HepG2 (cell line): ENCODE measurements around the gene POLR1D. TPM values are rescaled to one million over a fixed set of nuclear protein-coding genes. Genes with fewer than 3 reads are reported as not detected.

ENCODE experiments used
- BHLHE40 ChIP-seq: IDR thresholded peaks from 2 replicates; pipeline ENCODE4 v1.6.1; 2011; ENCODE audit warnings: low read length, improper control_type of control experiment
- ELF1 ChIP-seq: sonication (generic); formaldehyde crosslinking; IDR thresholded peaks from 2 replicates; pipeline ENCODE4 v1.4.0; 2020; ENCODE audit warnings: missing genetic modification reagents
- GATAD1 ChIP-seq: IDR thresholded peaks from 2 replicates; pipeline ENCODE4 v1.6.1; 2016; ENCODE audit warnings: missing genetic modification reagents, missing compliant biosample characterization
- HIVEP1 ChIP-seq: sonication (generic); formaldehyde crosslinking; IDR thresholded peaks from 2 replicates; pipeline ENCODE4 v1.4.0; 2020; ENCODE audit warnings: mild to moderate bottlenecking, missing genetic modification reagents
- HNRNPLL ChIP-seq: fragments of 200-400 bp; formaldehyde crosslinking; IDR thresholded peaks from 2 replicates; pipeline ENCODE4 v1.6.1; 2017; ENCODE audit warnings: mild to moderate bottlenecking, low read depth, low read length; ENCODE audit not compliant: poor library complexity, severe bottlenecking
- IKZF4 ChIP-seq: sonication (generic); formaldehyde crosslinking; IDR thresholded peaks from 2 replicates; pipeline ENCODE4 v1.5.1; 2020; ENCODE audit warnings: borderline replicate concordance, mild to moderate bottlenecking, low read depth, missing genetic modification reagents; ENCODE audit errors: not compliant biosample characterization
- KLF15 ChIP-seq: sonication (generic); formaldehyde crosslinking; IDR thresholded peaks from 2 replicates; pipeline ENCODE4 v1.8.1; 2023; ENCODE audit warnings: borderline replicate concordance, mild to moderate bottlenecking, inconsistent platforms, missing genetic modification reagents, mixed read lengths
- MAFF ChIP-seq: IDR thresholded peaks from 2 replicates; pipeline ENCODE4 v1.6.1; 2011; ENCODE audit warnings: low read depth, low read length, improper control_type of control experiment
- NFKBIZ ChIP-seq: IDR thresholded peaks from 2 replicates; pipeline ENCODE4 v1.6.1; 2018; ENCODE audit warnings: missing genetic modification reagents, missing compliant biosample characterization
- SUZ12 ChIP-seq: fragments of 150-350 bp; IDR thresholded peaks from 2 replicates; pipeline ENCODE4 v1.6.1; 2014; ENCODE audit warnings: low read depth, low read length
- ZBTB38 ChIP-seq: sonication (generic); formaldehyde crosslinking; IDR thresholded peaks from 2 replicates; pipeline ENCODE4 v1.5.1; 2020; ENCODE audit warnings: mild to moderate bottlenecking, missing genetic modification reagents
- ZBTB46 ChIP-seq: sonication (generic); formaldehyde crosslinking; IDR thresholded peaks from 2 replicates; pipeline ENCODE4 v1.4.0; 2020; ENCODE audit warnings: mild to moderate bottlenecking, missing genetic modification reagents, borderline replicate concordance
- ZEB1 ChIP-seq: IDR thresholded peaks from 2 replicates; pipeline ENCODE4 v1.6.1; 2012; ENCODE audit warnings: mild to moderate bottlenecking, low read depth, inconsistent platforms; ENCODE audit not compliant: insufficient replicate concordance
- ZNF234 ChIP-seq: sonication (generic); formaldehyde crosslinking; conservative IDR thresholded peaks from 2 replicates; pipeline ENCODE4 v1.5.1; 2020; ENCODE audit warnings: mild to moderate bottlenecking, missing genetic modification reagents
- ZNF280D ChIP-seq: sonication (generic); formaldehyde crosslinking; IDR thresholded peaks from 2 replicates; pipeline ENCODE4 v1.5.1; 2020; ENCODE audit warnings: mild to moderate bottlenecking, missing genetic modification reagents
- ZNF333 ChIP-seq: sonication (generic); formaldehyde crosslinking; IDR thresholded peaks from 2 replicates; pipeline ENCODE4 v1.4.0; 2020; ENCODE audit warnings: mild to moderate bottlenecking, missing genetic modification reagents, borderline replicate concordance
- ZNF557 ChIP-seq: sonication (generic); formaldehyde crosslinking; IDR thresholded peaks from 2 replicates; pipeline ENCODE4 v1.4.0; 2020; ENCODE audit warnings: missing genetic modification reagents
- ZSCAN25 ChIP-seq: sonication (generic); formaldehyde crosslinking; IDR thresholded peaks from 2 replicates; pipeline ENCODE4 v1.8.0; 2022; ENCODE audit warnings: mild to moderate bottlenecking, missing genetic modification reagents
- polyA plus RNA-seq, 8 experiments: library from polyadenylated mRNA; depleted of rRNA in 3 of 8; stranded (reverse) in 7 of 8; unstranded in 1 of 8; fragments of >200 nt; fragmentation: Illumina TruSeq in 4 of 8; extraction: Trizol in 4 of 8; gene quantifications; 2 replicates each; pipeline versions ENCODE4 v1.2.1 to v1.2.3, GENCODE V29; 2011 to 2016; ENCODE audit warnings: low read depth in 4 of 8, missing spikeins in 1 of 8, mixed read lengths in 1 of 8; ENCODE audit not compliant: insufficient read depth in 1 of 8
- total RNA-seq, 5 experiments: library from RNA; depleted of rRNA; stranded (reverse); fragments of >200 nt; fragmentation: Illumina TruSeq; extraction: Trizol; gene quantifications; 2 replicates each; pipeline ENCODE4 v1.2.3, GENCODE V29; 2016; ENCODE audit warnings: low read depth in 1 of 5
- TF ChIP-seq, protein P1 (sequence below): sonication (generic); formaldehyde crosslinking; IDR thresholded peaks from 2 replicates; pipeline ENCODE4 v1.4.0; 2020; ENCODE audit warnings: missing genetic modification reagents
- TF ChIP-seq, protein P2 (sequence below): IDR thresholded peaks from 2 replicates; pipeline ENCODE4 v1.6.1; 2018; ENCODE audit warnings: missing genetic modification reagents, mild to moderate bottlenecking, missing compliant biosample characterization

POLR1D gene
- total and polyA plus RNA-seq, 2 of the 13 experiments (the other 11 are each of a cell fraction or from before 2014, with no cell fraction given): 183 to 490 TPM

DNA sequence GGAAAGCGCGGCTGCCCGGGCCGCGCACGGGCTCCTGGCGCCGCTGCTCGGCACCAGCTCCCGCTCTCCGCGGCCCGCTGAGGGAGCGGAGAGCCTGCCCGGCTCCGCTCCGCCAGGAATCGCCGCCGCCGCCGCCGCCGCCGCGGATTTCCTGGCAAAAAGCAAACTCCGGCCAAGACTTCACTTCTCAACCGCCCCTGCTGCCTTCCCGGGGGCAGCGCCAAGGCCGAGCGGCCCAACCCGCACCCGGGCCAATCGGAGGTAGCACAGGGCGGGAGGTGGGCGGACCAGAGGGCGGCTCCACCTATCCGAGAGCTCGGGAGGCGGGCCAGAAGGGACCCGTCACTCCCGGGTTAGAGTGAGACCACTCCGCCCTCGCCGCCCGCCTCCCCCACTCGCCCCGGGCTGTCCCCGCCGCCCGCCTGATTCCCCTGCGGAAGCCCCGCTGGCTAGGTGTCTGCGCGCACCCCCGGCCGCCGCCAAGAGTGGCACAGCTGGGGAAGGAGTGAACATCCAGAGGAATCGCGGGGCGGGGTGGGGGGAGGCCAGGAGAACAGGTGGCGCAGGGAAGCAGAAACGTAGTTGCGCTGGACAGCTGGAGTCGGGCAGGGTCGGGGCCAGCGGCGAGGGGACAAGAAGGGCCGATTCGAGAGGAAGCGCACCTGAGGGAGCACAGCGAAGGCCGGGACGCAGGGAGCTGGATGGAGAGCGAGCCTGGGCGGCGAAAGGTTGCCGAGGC is 1.1 kb upstream of the POLR1D start, which contains the start of gene LNX2 (continued):
- no peak for TF ChIP-seq SUZ12
- no peak for TF ChIP-seq ZSCAN25
- no peak for TF ChIP-seq BHLHE40
- no peak for TF ChIP-seq ZBTB46 (CRISPR knock-in tag)
- TF ChIP-seq, protein P1, sequence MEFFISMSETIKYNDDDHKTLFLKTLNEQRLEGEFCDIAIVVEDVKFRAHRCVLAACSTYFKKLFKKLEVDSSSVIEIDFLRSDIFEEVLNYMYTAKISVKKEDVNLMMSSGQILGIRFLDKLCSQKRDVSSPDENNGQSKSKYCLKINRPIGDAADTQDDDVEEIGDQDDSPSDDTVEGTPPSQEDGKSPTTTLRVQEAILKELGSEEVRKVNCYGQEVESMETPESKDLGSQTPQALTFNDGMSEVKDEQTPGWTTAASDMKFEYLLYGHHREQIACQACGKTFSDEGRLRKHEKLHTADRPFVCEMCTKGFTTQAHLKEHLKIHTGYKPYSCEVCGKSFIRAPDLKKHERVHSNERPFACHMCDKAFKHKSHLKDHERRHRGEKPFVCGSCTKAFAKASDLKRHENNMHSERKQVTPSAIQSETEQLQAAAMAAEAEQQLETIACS (CRISPR knock-in tag): no peak
- peak; percentile 47 for TF ChIP-seq HNRNPLL
- TF ChIP-seq ZBTB38 (CRISPR knock-in tag): 0 out of 2 replicates have a peak, but pooled peaks have one; percentile 23
- TF ChIP-seq ELF1 (CRISPR knock-in tag): no peak; the same call in 1 of the 2 replicates
- TF ChIP-seq ZNF280D (CRISPR knock-in tag): no peak
- no peak; the same call in 1 of the 2 replicates for TF ChIP-seq ZNF333 (CRISPR knock-in tag)
- TF ChIP-seq ZNF557 (CRISPR knock-in tag): no peak
- TF ChIP-seq, protein P2, sequence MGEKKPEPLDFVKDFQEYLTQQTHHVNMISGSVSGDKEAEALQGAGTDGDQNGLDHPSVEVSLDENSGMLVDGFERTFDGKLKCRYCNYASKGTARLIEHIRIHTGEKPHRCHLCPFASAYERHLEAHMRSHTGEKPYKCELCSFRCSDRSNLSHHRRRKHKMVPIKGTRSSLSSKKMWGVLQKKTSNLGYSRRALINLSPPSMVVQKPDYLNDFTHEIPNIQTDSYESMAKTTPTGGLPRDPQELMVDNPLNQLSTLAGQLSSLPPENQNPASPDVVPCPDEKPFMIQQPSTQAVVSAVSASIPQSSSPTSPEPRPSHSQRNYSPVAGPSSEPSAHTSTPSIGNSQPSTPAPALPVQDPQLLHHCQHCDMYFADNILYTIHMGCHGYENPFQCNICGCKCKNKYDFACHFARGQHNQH: peak; percentile 13; the same call in 1 of the 2 replicates
- TF ChIP-seq NFKBIZ (CRISPR knock-in tag): no peak
- TF ChIP-seq GATAD1 (CRISPR knock-in tag): no peak
- TF ChIP-seq HIVEP1 (CRISPR knock-in tag): 0 out of 2 replicates have a peak, but pooled peaks have one; percentile 58
- TF ChIP-seq KLF15 (CRISPR knock-in tag): 0 out of 2 replicates have a peak, but pooled peaks have one; percentile 39
- no peak for TF ChIP-seq MAFF
- no peak for TF ChIP-seq ZNF234 (CRISPR knock-in tag)
- TF ChIP-seq ZEB1: no peak
- no peak for TF ChIP-seq IKZF4 (CRISPR knock-in tag)
